Raji (cell line): Measurements from ENCODE around the gene TMEM252.

Experiments
- POLR2A ChIP-seq: IDR thresholded peaks from 2 replicates; pipeline ENCODE4 v1.6.1; 2011; ENCODE audit warnings: low read depth, low read length, control low read depth; ENCODE audit not compliant: insufficient read depth

Gene TMEM252

DNA sequence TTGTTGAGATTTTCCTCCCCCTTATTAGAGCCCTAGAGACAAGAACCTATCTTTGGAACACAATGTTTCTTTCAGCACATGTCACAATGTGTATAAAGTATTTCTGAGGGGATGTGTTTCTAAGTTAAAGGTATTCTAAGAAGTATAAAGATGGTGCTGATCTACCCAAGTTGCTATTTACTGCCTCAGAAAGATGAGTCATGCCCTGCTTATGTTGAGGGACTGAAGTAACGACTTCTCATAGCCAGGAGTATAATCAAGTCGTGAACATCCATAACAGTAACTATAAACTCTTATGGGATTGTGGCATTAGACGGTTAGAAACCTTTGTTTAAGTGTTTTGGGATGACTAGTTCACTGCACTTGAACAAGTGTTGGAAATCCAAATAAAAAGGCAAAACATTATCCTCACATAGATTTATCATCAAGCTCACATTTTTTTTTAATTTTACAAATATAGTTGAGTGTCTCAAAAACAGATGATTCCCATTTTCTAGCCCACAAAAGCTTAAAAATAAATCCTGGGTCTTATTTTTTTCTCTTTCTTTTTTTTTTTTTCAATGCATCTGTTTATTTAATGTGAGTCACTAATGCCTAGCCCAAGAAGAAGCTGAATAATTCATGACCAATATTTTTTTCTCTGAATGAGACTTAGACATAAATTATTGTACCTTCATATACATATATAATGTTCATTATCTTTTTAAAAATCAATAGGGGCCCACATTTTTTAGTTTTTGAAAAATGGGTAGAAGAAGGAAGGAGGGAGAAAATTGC is 12.2 kb upstream of the TMEM252 start:
- TF ChIP-seq POLR2A: no peak

DNA sequence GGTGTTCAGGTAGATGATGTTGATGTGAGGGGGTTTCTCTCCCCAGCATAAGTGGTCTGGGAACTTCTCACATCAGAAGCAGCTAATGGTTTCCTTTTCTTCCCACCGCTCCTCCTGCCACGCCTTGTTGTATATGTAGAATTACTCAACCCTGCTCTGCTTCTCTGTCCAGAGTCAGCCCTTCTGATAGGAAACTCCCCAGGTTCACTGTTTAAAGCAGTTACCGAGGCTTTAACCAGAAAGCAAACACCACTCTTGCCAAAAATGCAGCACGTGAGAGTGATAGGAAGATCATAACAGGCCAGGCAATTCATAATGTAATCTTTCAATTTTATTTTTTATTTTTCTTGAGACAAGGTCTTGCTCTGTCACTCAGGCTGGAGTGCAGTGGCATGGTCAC is 10.5 kb upstream of the TMEM252 start:
- no peak for TF ChIP-seq POLR2A

DNA sequence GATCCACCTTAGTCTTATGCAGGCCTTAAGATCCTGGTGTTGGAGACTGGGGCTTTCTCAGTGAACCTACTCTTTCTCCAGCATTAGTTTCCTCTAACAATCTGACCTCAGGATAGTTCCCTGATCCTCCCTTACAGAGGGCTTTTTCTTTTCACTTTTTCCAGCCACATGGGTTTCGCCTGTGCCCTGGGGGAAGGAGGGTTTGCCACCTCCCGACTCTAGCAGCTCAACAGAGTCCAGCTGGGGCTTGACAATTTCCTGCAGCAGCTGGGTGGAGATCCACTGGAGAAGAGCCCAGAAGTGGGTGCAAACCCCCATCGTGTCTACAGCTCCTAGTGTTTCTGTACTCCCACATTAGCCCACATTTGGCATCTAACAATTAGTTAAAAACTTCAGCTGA is 7.6 kb upstream of the TMEM252 start:
- TF ChIP-seq POLR2A: no peak

DNA sequence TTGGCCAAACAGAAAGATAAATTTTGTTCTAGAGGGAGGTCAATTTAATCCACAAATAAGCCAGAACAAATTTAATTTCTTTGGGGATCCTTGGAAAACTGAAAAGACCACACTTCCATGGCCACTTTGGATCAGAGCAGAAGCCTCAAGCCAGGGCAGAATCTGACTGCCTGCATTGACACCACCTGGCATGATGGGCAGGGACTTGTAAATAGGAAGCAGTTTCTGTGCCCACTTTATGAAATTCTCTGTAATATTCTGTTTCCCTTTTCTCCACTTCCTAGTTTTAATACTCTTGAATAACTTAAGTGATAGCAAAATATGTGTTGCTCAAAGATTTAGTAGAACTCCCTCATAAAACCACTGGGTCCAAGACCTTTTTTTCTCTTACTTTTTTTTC is 6.7 kb upstream of the TMEM252 start:
- no peak for TF ChIP-seq POLR2A

DNA sequence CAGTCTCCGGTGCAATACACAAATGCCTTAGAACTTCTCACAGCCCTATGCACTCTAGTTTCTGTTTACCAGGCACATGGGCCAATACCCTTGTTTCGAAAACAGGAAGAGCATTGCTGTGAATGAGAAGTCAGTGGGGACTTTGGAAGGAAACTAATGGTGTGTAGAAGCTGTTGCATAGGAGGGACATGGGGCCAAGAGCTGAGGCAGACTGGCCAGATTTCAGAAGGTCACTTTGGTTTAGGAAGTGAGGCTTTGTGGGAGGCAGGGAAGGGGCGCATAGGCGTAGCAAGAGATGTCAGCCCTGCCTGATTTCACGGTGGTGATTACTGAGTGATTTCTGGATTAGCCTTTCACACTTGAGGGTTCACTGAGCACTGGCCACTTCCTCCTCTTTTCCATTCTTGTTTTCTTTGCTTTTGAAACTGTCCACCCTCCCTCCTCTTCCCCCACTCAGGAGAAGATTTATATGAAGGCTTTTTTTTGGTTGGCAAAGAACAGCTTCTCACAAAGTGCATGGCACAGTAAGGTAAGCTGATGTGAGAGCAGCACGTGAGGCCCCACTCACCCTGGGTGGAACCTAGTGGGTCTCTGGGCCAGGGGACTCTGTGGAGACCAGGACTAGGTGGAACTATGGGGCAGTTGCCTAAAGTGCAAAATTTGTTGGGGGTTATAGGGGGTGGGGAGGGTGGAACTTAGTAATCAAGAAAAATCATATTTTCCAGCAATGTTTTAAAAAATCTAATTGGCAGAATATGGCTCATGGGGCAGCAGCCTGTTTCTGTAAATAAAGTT is 6.1 kb upstream of the TMEM252 start:
- TF ChIP-seq POLR2A: no peak

DNA sequence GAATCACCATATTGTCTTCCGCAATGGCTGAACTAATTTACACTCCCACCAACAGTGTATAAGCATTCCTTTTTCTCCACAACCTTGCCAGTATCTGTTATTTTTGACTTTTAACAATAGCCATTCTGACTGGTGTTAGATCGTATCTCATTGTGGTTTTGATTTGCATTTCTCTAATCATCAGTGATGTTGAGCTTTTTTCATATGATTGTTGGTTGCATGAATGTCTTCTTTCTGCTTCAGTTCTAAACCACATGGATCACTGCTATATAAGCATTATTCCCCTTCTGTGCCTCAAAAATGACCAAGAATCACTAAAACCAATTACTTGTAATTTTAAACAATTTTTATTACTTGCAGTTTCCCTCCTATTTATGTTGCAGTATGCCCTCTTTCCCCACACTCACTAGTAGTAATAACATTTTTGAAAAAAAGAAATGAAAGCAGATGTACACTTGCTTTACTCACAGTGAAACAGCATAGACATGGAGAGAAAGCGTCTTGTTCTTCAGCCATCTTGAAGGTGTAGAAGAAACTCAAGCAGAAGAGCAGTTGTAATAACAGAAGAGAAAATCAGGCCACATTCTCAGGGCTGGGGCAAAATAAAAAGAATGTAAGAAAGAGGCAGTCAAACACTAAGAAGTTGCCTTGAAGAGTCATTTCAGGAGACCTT is 4.5 kb upstream of the TMEM252 start:
- no peak for TF ChIP-seq POLR2A

DNA sequence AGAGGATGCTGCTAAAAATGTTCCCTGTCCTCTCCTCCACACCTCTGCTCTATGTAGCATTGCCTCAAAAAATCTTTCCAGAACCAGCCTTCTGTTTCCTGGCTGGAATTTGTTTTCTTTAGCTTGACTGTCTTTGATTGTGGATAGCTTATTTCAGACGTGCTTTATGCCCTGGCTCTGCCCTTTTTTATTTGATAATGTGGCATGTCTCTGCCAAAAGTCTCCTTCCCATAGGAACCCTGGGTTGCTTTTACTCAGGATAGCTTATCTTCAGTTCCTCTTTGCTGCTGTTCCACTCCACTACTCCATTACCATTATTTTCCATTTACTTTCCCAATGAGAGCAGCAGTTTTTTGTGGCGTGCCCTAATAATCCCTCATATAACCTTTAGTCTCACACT is 885 bp upstream of the TMEM252 start:
- TF ChIP-seq POLR2A: no peak

DNA sequence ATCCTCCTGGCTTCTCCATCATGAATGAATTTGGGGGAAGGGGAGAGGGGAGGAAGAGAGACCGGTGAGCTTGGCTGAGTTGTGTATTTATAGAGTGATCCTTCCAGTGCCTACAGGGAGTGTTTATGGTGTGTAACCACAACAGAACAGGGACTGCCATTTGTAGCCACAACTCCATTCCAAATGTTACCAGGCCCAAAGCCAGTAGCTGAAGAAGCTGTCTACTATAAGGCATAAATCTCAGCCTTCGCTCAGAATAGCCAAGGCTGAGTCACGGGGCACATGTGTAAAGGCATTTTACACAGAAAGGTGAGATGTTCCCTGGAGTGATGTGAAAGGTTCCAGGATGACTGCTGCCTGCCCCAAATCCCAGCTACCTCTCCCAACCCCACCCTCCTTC is 2.5 kb downstream of the TMEM252 start:
- TF ChIP-seq POLR2A: no peak

DNA sequence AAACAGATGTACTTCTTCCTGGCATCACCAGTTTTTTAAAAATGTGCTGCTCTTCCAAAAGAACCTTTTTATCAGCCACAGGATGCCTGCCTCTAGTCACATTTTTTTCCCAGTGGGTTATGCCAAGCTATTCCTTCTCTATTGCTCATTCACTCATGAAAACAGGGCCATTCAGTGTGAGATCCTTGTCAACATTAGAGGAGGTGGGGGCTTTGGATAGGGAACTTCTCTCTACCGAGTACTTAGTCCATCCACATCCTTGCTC is 3.1 kb downstream of the TMEM252 start:
- no peak for TF ChIP-seq POLR2A

DNA sequence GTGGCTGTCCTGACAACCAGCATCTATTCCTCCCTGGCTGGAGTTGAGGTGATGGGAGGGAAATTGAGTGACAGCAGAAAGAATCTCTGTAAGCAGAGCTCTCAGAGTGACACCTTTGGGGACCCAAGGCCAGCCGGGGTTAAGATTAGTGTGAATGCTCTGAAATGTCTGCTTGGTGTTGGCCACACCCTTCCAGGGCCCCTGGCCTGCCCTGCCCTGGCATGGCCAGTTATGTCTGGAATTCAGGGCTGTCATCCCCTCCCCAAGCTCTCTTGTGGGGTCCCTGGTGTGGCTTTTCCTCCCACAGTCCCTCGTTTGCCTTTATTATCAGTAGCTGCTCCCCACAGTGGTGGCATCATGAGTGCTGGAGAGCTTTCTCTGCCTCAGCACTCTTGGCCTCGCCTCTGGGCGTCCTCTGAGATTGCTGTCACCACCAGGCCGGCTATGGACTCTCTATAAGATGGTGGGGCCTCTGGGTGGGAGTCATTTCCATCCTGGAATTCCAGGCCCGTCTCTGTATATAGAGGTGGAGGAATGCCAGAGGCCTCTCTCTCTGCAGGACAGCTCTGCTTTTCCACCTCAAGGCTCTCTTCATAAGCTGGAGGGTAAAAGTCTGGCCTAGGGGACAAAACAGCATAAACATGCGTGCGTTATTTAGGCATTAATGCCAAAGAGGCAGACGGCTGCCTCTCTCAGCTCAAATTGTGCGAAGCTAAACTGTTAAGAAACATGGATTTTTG is 3.6 kb downstream of the TMEM252 start:
- TF ChIP-seq POLR2A: no peak

DNA sequence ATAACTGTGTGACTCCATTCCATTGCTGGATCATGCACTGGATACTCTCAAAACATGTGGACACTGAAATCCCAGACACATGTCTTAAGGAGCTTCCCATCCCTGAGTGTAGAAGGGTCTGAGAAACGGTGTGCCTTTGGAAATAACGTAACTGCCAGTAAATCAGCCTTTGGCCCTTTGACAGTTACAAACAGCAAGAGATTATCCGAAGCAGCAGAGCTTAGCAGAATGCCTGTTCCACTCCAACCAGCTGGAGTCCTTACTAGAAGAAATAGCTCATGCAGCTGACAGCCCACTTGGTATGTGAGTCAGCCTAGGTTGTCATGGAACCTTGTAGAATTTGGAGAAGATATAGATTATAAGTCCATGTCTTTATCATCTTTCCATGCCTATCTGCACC is 7.0 kb downstream of the TMEM252 start:
- TF ChIP-seq POLR2A: no peak

DNA sequence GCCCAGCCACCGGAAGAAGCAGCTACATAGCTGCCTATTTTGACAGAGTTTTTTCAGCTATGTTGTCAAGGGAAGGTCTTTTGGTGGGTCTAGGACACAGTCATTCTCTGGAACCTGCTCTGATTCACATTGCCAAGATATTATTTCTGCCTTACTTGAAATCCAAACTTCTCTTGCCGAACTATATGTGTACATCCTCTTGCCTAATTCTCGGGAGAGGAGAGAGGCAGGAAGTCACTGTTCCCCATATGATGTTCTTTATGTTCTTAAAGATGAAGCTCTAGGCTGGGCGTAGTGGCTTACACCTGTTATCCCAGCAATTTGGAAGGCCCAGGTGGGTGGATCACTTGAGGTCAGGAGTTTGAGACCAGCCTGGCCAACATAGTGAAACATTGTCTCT is 8.6 kb downstream of the TMEM252 start:
- no peak for TF ChIP-seq POLR2A

DNA sequence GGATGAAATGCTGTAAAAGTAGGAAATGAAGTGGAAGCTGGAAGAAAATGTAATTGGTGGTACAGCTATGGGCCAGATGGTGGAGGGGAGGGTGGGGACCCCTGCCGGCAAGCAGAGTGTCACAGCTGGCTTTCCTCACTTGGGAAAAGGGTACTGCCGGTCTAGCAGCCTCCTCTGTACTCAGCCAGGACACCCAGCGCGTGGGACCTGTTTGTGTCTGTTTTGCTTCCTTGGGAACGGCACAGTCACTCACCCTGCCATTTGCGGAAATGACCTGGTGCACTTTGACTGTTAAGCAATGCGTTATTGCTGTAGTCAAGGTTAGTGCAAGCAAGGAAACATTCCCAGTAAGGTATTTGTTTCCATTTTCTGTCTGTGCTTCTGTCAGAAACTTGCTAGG is 10.1 kb downstream of the TMEM252 start:
- no peak for TF ChIP-seq POLR2A

DNA sequence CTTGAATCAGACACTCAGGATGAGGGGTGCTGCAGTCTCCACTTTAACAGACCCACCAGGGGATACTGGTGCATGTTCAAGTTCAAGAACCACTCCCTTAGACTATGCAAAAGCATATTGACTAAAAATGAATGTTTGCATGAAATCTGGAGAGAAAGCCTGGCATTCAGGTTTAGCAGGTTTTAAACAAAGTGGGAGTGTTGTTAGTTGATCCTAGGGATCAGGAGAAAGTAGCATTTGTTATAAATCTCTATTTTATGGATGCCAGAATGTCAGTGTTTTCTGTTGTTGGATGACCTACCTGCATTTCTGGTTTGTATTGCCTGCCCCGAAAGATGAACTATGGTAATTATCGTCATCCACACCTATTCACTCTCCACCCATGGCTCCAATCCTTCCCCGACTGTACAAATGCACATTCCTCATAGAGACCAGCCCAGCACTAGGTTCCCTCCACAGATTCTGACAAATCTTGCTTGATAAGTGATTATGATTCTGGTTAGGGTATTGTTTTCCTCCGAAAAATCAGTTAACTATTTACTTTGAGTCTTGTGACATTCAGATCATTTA is 17.2 kb downstream of the TMEM252 start:
- TF ChIP-seq POLR2A: no peak

DNA sequence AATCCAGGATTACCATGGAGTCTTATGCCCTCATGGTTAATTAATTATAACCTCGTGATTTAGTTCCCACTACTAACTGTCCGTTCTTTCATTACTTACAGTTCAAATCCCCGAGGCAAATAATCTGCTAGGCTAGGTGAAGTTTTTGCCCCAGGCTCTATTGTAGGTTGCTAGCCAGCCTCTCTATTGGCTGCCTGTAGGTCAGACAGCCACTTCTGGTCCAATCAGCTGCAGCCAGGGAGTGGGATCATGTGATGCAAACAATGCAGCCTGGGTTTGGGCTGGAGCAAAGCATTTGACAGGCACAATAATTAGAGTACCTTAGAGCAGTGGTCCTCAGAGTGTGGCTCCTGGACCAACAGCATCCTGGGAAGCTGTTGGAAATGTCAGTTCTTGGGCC is 17.7 kb downstream of the TMEM252 start:
- TF ChIP-seq POLR2A: no peak
